Fibroblast of lung (primary cell): ENCODE data around the gene SCN10A. TPM values are rescaled to one million over a fixed set of nuclear protein-coding genes. Genes with fewer than 3 reads are reported as not detected.

ENCODE experiments used
- DNase-seq, 2 donors: peaks; one replicate each; pipeline versions ENCODE4 v3.0.0 to v3.0.0-alpha.2; 2010; ENCODE audit warnings: low read depth in 2 of 2
- H2AFZ ChIP-seq: 2 replicates; pipeline ENCODE4 v1.5.1; 2012; ENCODE audit warnings: low read length, control low read depth, inconsistent platforms
- H3K27ac ChIP-seq: 2 replicates; pipeline ENCODE4 v1.5.1; 2011; ENCODE audit warnings: low read length, control low read depth; ENCODE audit not compliant: insufficient read depth
- H3K27me3 ChIP-seq: 2 replicates; pipeline ENCODE4 v1.5.1; 2011; ENCODE audit warnings: mild to moderate bottlenecking, low read length; ENCODE audit not compliant: control insufficient read depth, insufficient read depth
- H3K36me3 ChIP-seq: 2 replicates; pipeline ENCODE4 v1.5.1; 2011; ENCODE audit warnings: low read length; ENCODE audit not compliant: control insufficient read depth, insufficient read depth
- H3K4me1 ChIP-seq: 2 replicates; pipeline ENCODE4 v1.5.1; 2011; ENCODE audit warnings: low read length; ENCODE audit not compliant: control insufficient read depth, insufficient read depth; ENCODE audit errors: extremely low read depth
- H3K4me2 ChIP-seq: 2 replicates; pipeline ENCODE4 v1.5.1; 2011; ENCODE audit warnings: low read length, control low read depth; ENCODE audit not compliant: insufficient read depth; ENCODE audit errors: extremely low read depth
- H3K4me3 ChIP-seq, 4 experiments: fragments of 200-600 bp in 1 of 4; sonication (generic) in 1 of 4; replicated peaks in 1 of 4; 2 replicates each; pipeline ENCODE4 v1.5.1; 2011 to 2016; ENCODE audit warnings: low read length in 4 of 4, low read depth in 3 of 4, mild to moderate bottlenecking in 3 of 4, control low read depth in 2 of 4, inconsistent platforms in 1 of 4, mixed read lengths in 1 of 4; ENCODE audit not compliant: insufficient read depth in 1 of 4; ENCODE audit errors: control extremely low read depth in 1 of 4
- H3K79me2 ChIP-seq: 2 replicates; pipeline ENCODE4 v1.5.1; 2012; ENCODE audit warnings: mild to moderate bottlenecking, low read length, inconsistent platforms; ENCODE audit not compliant: control insufficient read depth, insufficient read depth
- H3K9ac ChIP-seq: 2 replicates; pipeline ENCODE4 v1.5.1; 2011; ENCODE audit warnings: mild to moderate bottlenecking, low read length, control low read depth; ENCODE audit not compliant: insufficient read depth
- H3K9me3 ChIP-seq: 2 replicates; pipeline ENCODE4 v1.5.1; 2012; ENCODE audit warnings: low read depth, low read length; ENCODE audit not compliant: control insufficient read depth, insufficient read depth
- H4K20me1 ChIP-seq: 2 replicates; pipeline ENCODE4 v1.5.1; 2011; ENCODE audit warnings: low read length; ENCODE audit not compliant: control insufficient read depth, insufficient read depth; ENCODE audit errors: extremely low read depth
- CTCF ChIP-seq, 2 donors: IDR thresholded peaks in 1 of 2; conservative IDR thresholded peaks in 1 of 2; 1 replicate in 1 of 2; 2 replicates in 1 of 2; pipeline ENCODE4 v1.5.1; 2011 to 2012; ENCODE audit warnings: low read length in 2 of 2, control low read depth in 1 of 2, inconsistent platforms in 1 of 2, low read depth in 1 of 2, mild to moderate bottlenecking in 1 of 2
- EZH2 ChIP-seq: IDR thresholded peaks from 2 replicates; pipeline ENCODE4 v1.5.1; 2012; ENCODE audit warnings: low read length, control low read depth, mild to moderate bottlenecking; ENCODE audit errors: missing control alignments
- polyA plus RNA-seq, 2 donors: library from polyadenylated mRNA; depleted of rRNA in 1 of 2; stranded (reverse) in 1 of 2; unstranded in 1 of 2; fragments of >200 nt; gene quantifications; 2 replicates each; pipeline ENCODE4 v1.2.1, GENCODE V29; 2011 to 2012; ENCODE audit warnings: missing spikeins in 1 of 2
- total RNA-seq: library from RNA; depleted of rRNA; stranded (reverse); fragments of >200 nt; gene quantifications from 2 replicates; pipeline ENCODE4 v1.2.1, GENCODE V29; 2014

SCN10A gene
- total and polyA plus RNA-seq, 2 donors (not counting 1 experiment from before 2014, with no cell fraction given), result not detected

GRCh38 chr3:38721207-38721772 is 94.7 kb downstream of the SCN10A start:
- Histone ChIP-seq H3K9me3 (no peaks in the 10 kb centered on the region), H3K4me3 (no peak overlapping the region), H3K36me3 (no peaks in the 10 kb centered on the region), H3K4me2 (no peak overlapping the region), H3K4me1 (peaks cover 19% of the 10 kb centered on the region), H4K20me1 (no peaks in the 10 kb centered on the region), H2AFZ (no peak overlapping the region), H3K79me2 (no peaks in the 10 kb centered on the region), H3K27me3 (no peaks in the 10 kb centered on the region), H3K27ac (no peak overlapping the region), H3K9ac (no peak overlapping the region)
- TF ChIP-seq EZH2 (no peak), CTCF (conservative IDR thresholded peaks at IDR 0.05 in 1 of 2, IDR thresholded peaks at IDR 0.05 in 1 of 2; ENCODE audit: low read depth in 1 of 2, low read length in 2 of 2) (no peak)
- no peak for DNase-seq

GRCh38 chr3:38720465-38720864 is 95.6 kb downstream of the SCN10A start:
- Histone ChIP-seq H3K4me3 (no peak overlapping the region), H3K4me2 (no peak overlapping the region), H3K9me3 (no peaks in the 10 kb centered on the region), H3K36me3 (no peaks in the 10 kb centered on the region), H2AFZ (no peak overlapping the region), H3K27ac (no peak overlapping the region), H3K27me3 (no peaks in the 10 kb centered on the region), H3K79me2 (no peaks in the 10 kb centered on the region), H4K20me1 (no peaks in the 10 kb centered on the region), H3K9ac (no peak overlapping the region), H3K4me1 (peaks cover 15% of the 10 kb centered on the region)
- TF ChIP-seq EZH2, result no peak
- no peak for TF ChIP-seq CTCF (conservative IDR thresholded peaks at IDR 0.05 in 1 of 2, IDR thresholded peaks at IDR 0.05 in 1 of 2; ENCODE audit: low read depth in 1 of 2, low read length in 2 of 2)
- DNase-seq, result no peak

DNA sequence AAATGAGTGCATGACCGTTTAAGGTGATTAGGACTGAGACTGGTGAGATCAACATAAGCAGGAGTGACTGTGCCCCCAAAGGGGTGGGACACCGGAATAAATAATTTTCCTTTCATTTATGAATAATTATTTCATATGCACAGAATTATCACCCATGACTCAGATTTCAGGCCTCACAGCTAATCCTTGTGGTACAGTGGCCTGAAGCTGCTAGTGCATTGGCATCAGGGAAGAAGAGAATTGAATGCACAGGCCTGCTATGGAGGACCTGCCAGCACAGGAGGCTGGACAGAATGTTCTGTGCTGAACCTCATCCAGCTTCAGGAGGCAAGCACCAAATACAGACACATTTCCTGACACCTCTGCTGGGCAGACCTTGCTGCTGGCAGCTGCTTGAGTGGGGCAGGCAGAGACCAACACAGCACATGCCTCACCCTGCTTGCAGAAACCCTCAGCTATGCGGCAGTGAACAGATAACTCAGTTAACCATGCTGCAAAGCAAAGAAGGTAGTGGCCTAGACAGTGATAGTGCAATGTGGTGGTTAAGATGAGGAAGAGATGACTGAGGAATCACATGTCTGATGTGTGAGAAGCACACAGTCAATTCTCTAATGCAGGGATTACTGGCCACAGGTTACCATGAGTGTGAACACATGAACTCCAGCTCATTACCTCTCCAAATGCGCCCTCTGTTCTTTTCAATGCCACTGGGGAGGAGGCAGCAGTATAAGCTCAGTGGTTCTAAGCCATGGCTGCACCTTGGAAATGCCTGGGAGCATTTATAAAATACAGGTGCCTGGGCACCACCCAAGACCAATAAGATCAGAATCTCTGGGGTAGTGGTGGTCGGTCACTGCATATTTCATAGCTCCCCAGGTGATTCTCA is 98.4 kb downstream of the SCN10A start:
- H3K27me3 ChIP-seq, result no peaks in the 10 kb centered on the region
- no peak overlapping the region for H3K9ac ChIP-seq
- no peak overlapping the region for H3K27ac ChIP-seq
- H3K4me3 ChIP-seq, result no peak overlapping the region
- TF ChIP-seq CTCF (conservative IDR thresholded peaks at IDR 0.05 in 1 of 2, IDR thresholded peaks at IDR 0.05 in 1 of 2; ENCODE audit: low read depth in 1 of 2, low read length in 2 of 2) (no peak), EZH2 (no peak)
- H2AFZ ChIP-seq, result no peak overlapping the region
- DNase-seq, result no peak
- H4K20me1 ChIP-seq, result no peaks in the 10 kb centered on the region
- H3K4me2 ChIP-seq, result no peak overlapping the region
- H3K9me3 ChIP-seq, result no peaks in the 10 kb centered on the region
- no peaks in the 10 kb centered on the region for H3K79me2 ChIP-seq
- no peaks in the 10 kb centered on the region for H3K36me3 ChIP-seq
- H3K4me1 ChIP-seq, result peaks cover 6% of the 10 kb centered on the region
